GM19467 (cell line): ENCODE data around the gene LSM11.

Experiments
- ATAC-seq: cut with Tn5 transposase; IDR thresholded peaks from one replicate; pipeline ENCODE4 v1.9.1; 2021; ENCODE audit warnings: mild to moderate bottlenecking, moderate library complexity; ENCODE audit not compliant: unreplicated experiment

Gene LSM11

GRCh38 chr5:157766902-157767301, 23.4 kb downstream of the LSM11 start:
- ATAC-seq, result no peak

GRCh38 chr5:157767689-157768088, 24.2 kb downstream of the LSM11 start:
- ATAC-seq, result no peak

- ATAC-seq, result no peak
Measured at GRCh38 chr5:157770665-157771064, 27.2 kb downstream of the LSM11 start.

- no peak for ATAC-seq
Measured at GRCh38 chr5:157772127-157772526, 28.6 kb downstream of the LSM11 start.

- ATAC-seq, result no peak
Measured at GRCh38 chr5:157778121-157778805, 34.8 kb downstream of the LSM11 start.

- ATAC-seq, result no peak
Measured at GRCh38 chr5:157779221-157779620, 35.7 kb downstream of the LSM11 start.

GRCh38 chr5:157785801-157786200, 42.3 kb downstream of the LSM11 start:
- no peak for ATAC-seq

GRCh38 chr5:157793301-157793700, 49.8 kb downstream of the LSM11 start:
- no peak for ATAC-seq

- no peak for ATAC-seq
Measured at GRCh38 chr5:157799578-157799977, 56.1 kb downstream of the LSM11 start.

- no peak for ATAC-seq
Measured at GRCh38 chr5:157800137-157800536, 56.6 kb downstream of the LSM11 start.

GRCh38 chr5:157802736-157803135, 59.2 kb downstream of the LSM11 start:
- ATAC-seq, result no peak

GRCh38 chr5:157808043-157808442, 64.5 kb downstream of the LSM11 start:
- ATAC-seq, result no peak
